Effector memory CD8-positive, alpha-beta T cell (primary cell): ENCODE measurements around the gene METRNL.
"Not testable (repeated sequence)": the region's sequence is repeated elsewhere in the genome, so short reads cannot be mapped to it uniquely, and the experiment has no call there.

Source experiments
- ATAC-seq: fragments of 150-1000 bp; cut with Tn5 transposase; replicated peaks from 2 replicates; pipeline ENCODE4 v1.10.0; 2021; ENCODE audit warnings: mild to moderate bottlenecking, moderate library complexity
- DNase-seq, 3 experiments: peaks; one replicate each; pipeline ENCODE4 v3.0.0; 2021
- H3K27ac Mint-ChIP-seq, 2 donors: one replicate each; pipeline ENCODE4 v1.8.0; 2022; ENCODE audit warnings: mild to moderate bottlenecking in 2 of 2, mixed read lengths in 2 of 2, moderate library complexity in 2 of 2
- H3K27me3 Mint-ChIP-seq, 2 donors: one replicate each; pipeline ENCODE4 v1.8.0; 2022; ENCODE audit warnings: mixed read lengths in 2 of 2
- H3K36me3 Mint-ChIP-seq: one replicate; pipeline ENCODE4 v1.8.0; 2022; ENCODE audit warnings: mild to moderate bottlenecking, moderate library complexity, mixed read lengths; ENCODE audit not compliant: insufficient read depth
- H3K4me1 Mint-ChIP-seq, 2 donors: one replicate each; pipeline ENCODE4 v1.8.0; 2022; ENCODE audit warnings: low read depth in 2 of 2, mixed read lengths in 2 of 2
- H3K4me3 Mint-ChIP-seq, 2 donors: one replicate each; pipeline ENCODE4 v1.8.0; 2022; ENCODE audit warnings: mild to moderate bottlenecking in 2 of 2, mixed read lengths in 2 of 2, moderate library complexity in 2 of 2
- H3K9me3 Mint-ChIP-seq, 2 donors: one replicate each; pipeline ENCODE4 v1.8.0; 2022; ENCODE audit warnings: mixed read lengths in 2 of 2

METRNL gene

GRCh38 chr17:83042522-83043158 lies 36.8 kb upstream of the METRNL start:
- H3K36me3 Mint-ChIP-seq: no peaks in the 10 kb centered on the region
- H3K4me3 Mint-ChIP-seq: no peak overlapping the region
- peaks cover 0 to 8% of the 10 kb centered on the region in 2 donors for H3K9me3 Mint-ChIP-seq
- ATAC-seq: no peak
- no peak for DNase-seq
- H3K27ac Mint-ChIP-seq: no peak overlapping the region
- peaks cover 0 to 12% of the 10 kb centered on the region in 2 donors for H3K4me1 Mint-ChIP-seq
- H3K27me3 Mint-ChIP-seq: no peaks in the 10 kb centered on the region

- ATAC-seq, H3K36me3 Mint-ChIP-seq, H3K27me3 Mint-ChIP-seq, H3K4me3 Mint-ChIP-seq, DNase-seq, H3K9me3 Mint-ChIP-seq: not testable (repeated sequence)
- H3K4me1 Mint-ChIP-seq: peaks cover 7 to 20% of the 10 kb centered on the region in 2 donors
- peak overlapping the region in 1 of 2 donors; percentile 24 for H3K27ac Mint-ChIP-seq
These were observed 34.9 kb upstream of the METRNL start for GRCh38 chr17:83044479-83044878.

- Mint-ChIP-seq H3K27me3 (no peaks in the 10 kb centered on the region), H3K36me3 (no peaks in the 10 kb centered on the region), H3K4me3 (no peak overlapping the region), H3K4me1 (peaks cover 12 to 25% of the 10 kb centered on the region in 2 donors), H3K9me3 (peaks cover 0 to 2% of the 10 kb centered on the region in 2 donors), H3K27ac (no peak overlapping the region)
- DNase-seq: no peak
- no peak for ATAC-seq
These were observed 32.8 kb upstream of the METRNL start for GRCh38 chr17:83046448-83047181.

GRCh38 chr17:83047182-83047478 lies 32.3 kb upstream of the METRNL start:
- DNase-seq (no peak), ATAC-seq (no peak)
- no peak overlapping the region for H3K27ac Mint-ChIP-seq
- H3K9me3 Mint-ChIP-seq: no peaks in the 10 kb centered on the region
- no peaks in the 10 kb centered on the region for H3K36me3 Mint-ChIP-seq
- H3K27me3 Mint-ChIP-seq: no peaks in the 10 kb centered on the region
- H3K4me3 Mint-ChIP-seq: no peak overlapping the region
- peaks cover 12 to 28% of the 10 kb centered on the region in 2 donors for H3K4me1 Mint-ChIP-seq

- ATAC-seq, H3K9me3 Mint-ChIP-seq, DNase-seq, H3K36me3 Mint-ChIP-seq, H3K27me3 Mint-ChIP-seq: not testable (repeated sequence)
- peaks cover 12 to 28% of the 10 kb centered on the region in 2 donors for H3K4me1 Mint-ChIP-seq
- peak overlapping the region; percentile 69 to 70 for H3K4me3 Mint-ChIP-seq
- peak overlapping the region; percentile 27 to 85 for H3K27ac Mint-ChIP-seq
These were observed 31.5 kb upstream of the METRNL start for GRCh38 chr17:83047818-83048475.

- Mint-ChIP-seq H3K36me3 (no peaks in the 10 kb centered on the region), H3K4me1 (peaks cover 21 to 29% of the 10 kb centered on the region in 2 donors), H3K27me3 (no peaks in the 10 kb centered on the region), H3K9me3 (no peaks in the 10 kb centered on the region), H3K4me3 (peak overlapping the region; percentile 84 to 90), H3K27ac (peak overlapping the region; percentile 85 to 92)
- ATAC-seq: no peak
- no peak for DNase-seq
These were observed 28.6 kb upstream of the METRNL start for GRCh38 chr17:83050651-83051395.

- Mint-ChIP-seq H3K9me3 (no peaks in the 10 kb centered on the region), H3K4me1 (peaks cover 21 to 26% of the 10 kb centered on the region in 2 donors), H3K27me3 (no peaks in the 10 kb centered on the region), H3K36me3 (no peaks in the 10 kb centered on the region), H3K27ac (peak overlapping the region; percentile 88 to 89), H3K4me3 (peak overlapping the region; percentile 84 to 90)
- peak; percentile 96 to 98 (median 97) for DNase-seq
- peak; percentile 77 for ATAC-seq
These were observed 27.8 kb upstream of the METRNL start for GRCh38 chr17:83051396-83052240.

- Mint-ChIP-seq H3K27me3 (no peaks in the 10 kb centered on the region), H3K9me3 (no peaks in the 10 kb centered on the region), H3K36me3 (no peaks in the 10 kb centered on the region), H3K4me1 (peaks cover 21 to 23% of the 10 kb centered on the region in 2 donors), H3K27ac (peak overlapping the region; percentile 88 to 89), H3K4me3 (peak overlapping the region; percentile 84 to 90)
- ATAC-seq (no peak), DNase-seq (no peak)
These were observed 27.2 kb upstream of the METRNL start for GRCh38 chr17:83052241-83052564.

- H3K4me3 Mint-ChIP-seq: no peak overlapping the region
- H3K27me3 Mint-ChIP-seq: no peaks in the 10 kb centered on the region
- H3K36me3 Mint-ChIP-seq: no peaks in the 10 kb centered on the region
- ATAC-seq (no peak), DNase-seq (no peak)
- no peaks in the 10 kb centered on the region for H3K9me3 Mint-ChIP-seq
- H3K4me1 Mint-ChIP-seq: peaks cover 18 to 23% of the 10 kb centered on the region in 2 donors
- peak overlapping the region; percentile 31 to 49 for H3K27ac Mint-ChIP-seq
These were observed 26.3 kb upstream of the METRNL start for GRCh38 chr17:83053021-83053681.

GRCh38 chr17:83053739-83054451 lies 25.5 kb upstream of the METRNL start:
- peak overlapping the region; percentile 49 to 70 for H3K27ac Mint-ChIP-seq
- H3K36me3 Mint-ChIP-seq: no peaks in the 10 kb centered on the region
- ATAC-seq (peak; percentile 5), DNase-seq (peak; percentile 37 to 41 (median 41))
- peak overlapping the region; percentile 28 to 50 for H3K4me3 Mint-ChIP-seq
- H3K4me1 Mint-ChIP-seq: peaks cover 14 to 20% of the 10 kb centered on the region in 2 donors
- H3K9me3 Mint-ChIP-seq: no peaks in the 10 kb centered on the region
- no peaks in the 10 kb centered on the region for H3K27me3 Mint-ChIP-seq

- Mint-ChIP-seq H3K4me3 (no peak overlapping the region), H3K36me3 (no peaks in the 10 kb centered on the region), H3K4me1 (peaks cover 14 to 20% of the 10 kb centered on the region in 2 donors), H3K9me3 (no peaks in the 10 kb centered on the region), H3K27me3 (no peaks in the 10 kb centered on the region), H3K27ac (peak overlapping the region; percentile 49 to 70)
- ATAC-seq (no peak), DNase-seq (no peak)
These were observed 24.8 kb upstream of the METRNL start for GRCh38 chr17:83054518-83055125.
